ENCODE data around the gene EFNA5. TPM values are rescaled to one million over a fixed set of nuclear protein-coding genes. Genes with fewer than 3 reads are reported as not detected.

The EFNA5 gene
- total and polyA plus RNA-seq, 5 donors from 2014 or later, result 0.73 TPM; not detected in 4

GRCh38 chr5:107605596-107606125 is 65.1 kb downstream of the EFNA5 start:
- H3K27ac ChIP-seq (ENCODE audit: insufficient read depth, low read length, poor library complexity, severe bottlenecking), result no peak overlapping the region
- H3K4me1 ChIP-seq (ENCODE audit: control insufficient read depth, insufficient read depth, low read length, poor library complexity, severe bottlenecking), result no peaks in the 10 kb centered on the region
- no peak overlapping the region for H3K27ac Mint-ChIP-seq
- no peaks in the 10 kb centered on the region for H3K27me3 Mint-ChIP-seq
- H3K4me3 ChIP-seq (ENCODE audit: low read depth, low read length), result no peak overlapping the region
- DNase-seq (no peak), ATAC-seq (ENCODE audit: low read depth in 2 of 2) (no peak)
- H3K9me3 ChIP-seq (ENCODE audit: control insufficient read depth in 2 of 2, low read length in 2 of 2), result no peaks in the 10 kb centered on the region
- no peaks in the 10 kb centered on the region for H3K36me3 Mint-ChIP-seq
- H3K4me1 Mint-ChIP-seq, result no peaks in the 10 kb centered on the region
- no peak overlapping the region for H3K4me3 Mint-ChIP-seq
- peaks cover 0 to 4% (median 0%) of the 10 kb centered on the region in 7 donors for H3K9me3 Mint-ChIP-seq
- H3K36me3 ChIP-seq (ENCODE audit: control insufficient read depth, insufficient read depth, low read length), result no peaks in the 10 kb centered on the region
- peaks cover 4% of the 10 kb centered on the region for H3K27me3 ChIP-seq (ENCODE audit: control insufficient read depth, insufficient read depth, low read length)

GRCh38 chr5:107604990-107605389 is 65.7 kb downstream of the EFNA5 start:
- Histone ChIP-seq H3K27me3 (ENCODE audit: control insufficient read depth, insufficient read depth, low read length) (peaks cover 4% of the 10 kb centered on the region), H3K4me3 (ENCODE audit: low read depth, low read length) (no peak overlapping the region), H3K9me3 (ENCODE audit: control insufficient read depth in 2 of 2, low read length in 2 of 2) (no peaks in the 10 kb centered on the region), H3K27ac (ENCODE audit: insufficient read depth, low read length, poor library complexity, severe bottlenecking) (no peak overlapping the region), H3K36me3 (ENCODE audit: control insufficient read depth, insufficient read depth, low read length) (no peaks in the 10 kb centered on the region), H3K4me1 (ENCODE audit: control insufficient read depth, insufficient read depth, low read length, poor library complexity, severe bottlenecking) (no peaks in the 10 kb centered on the region)
- Mint-ChIP-seq H3K9me3 (peaks cover 0 to 2% (median 0%) of the 10 kb centered on the region in 7 donors), H3K27ac (no peak overlapping the region), H3K27me3 (no peaks in the 10 kb centered on the region), H3K36me3 (no peaks in the 10 kb centered on the region), H3K4me1 (no peaks in the 10 kb centered on the region), H3K4me3 (no peak overlapping the region)
- peak in 1 of 3 donors; percentile 0 for DNase-seq
- no peak for ATAC-seq (ENCODE audit: low read depth in 2 of 2)

- Histone ChIP-seq H3K27me3 (ENCODE audit: control insufficient read depth, insufficient read depth, low read length) (peaks cover 4% of the 10 kb centered on the region), H3K4me1 (ENCODE audit: control insufficient read depth, insufficient read depth, low read length, poor library complexity, severe bottlenecking) (no peaks in the 10 kb centered on the region), H3K36me3 (ENCODE audit: control insufficient read depth, insufficient read depth, low read length) (no peaks in the 10 kb centered on the region), H3K9me3 (ENCODE audit: control insufficient read depth in 2 of 2, low read length in 2 of 2) (no peaks in the 10 kb centered on the region), H3K4me3 (ENCODE audit: low read depth, low read length) (no peak overlapping the region), H3K27ac (ENCODE audit: insufficient read depth, low read length, poor library complexity, severe bottlenecking) (no peak overlapping the region)
- Mint-ChIP-seq H3K4me1 (no peaks in the 10 kb centered on the region), H3K27ac (no peak overlapping the region), H3K27me3 (no peaks in the 10 kb centered on the region), H3K36me3 (no peaks in the 10 kb centered on the region), H3K4me3 (no peak overlapping the region), H3K9me3 (peaks cover 0 to 2% (median 0%) of the 10 kb centered on the region in 7 donors)
- ATAC-seq (ENCODE audit: low read depth in 2 of 2) (no peak), DNase-seq (no peak)
Measured at GRCh38 chr5:107604146-107604910, 66.4 kb downstream of the EFNA5 start.

- no peak overlapping the region for H3K4me3 ChIP-seq (ENCODE audit: low read depth, low read length)
- no peaks in the 10 kb centered on the region for H3K9me3 ChIP-seq (ENCODE audit: control insufficient read depth in 2 of 2, low read length in 2 of 2)
- no peak for DNase-seq
- ATAC-seq (ENCODE audit: low read depth in 2 of 2), result no peak
- H3K4me1 Mint-ChIP-seq, result no peaks in the 10 kb centered on the region
- no peak overlapping the region for H3K4me3 Mint-ChIP-seq
- no peak overlapping the region for H3K27ac Mint-ChIP-seq
- H3K36me3 Mint-ChIP-seq, result no peaks in the 10 kb centered on the region
- no peaks in the 10 kb centered on the region for H3K4me1 ChIP-seq (ENCODE audit: control insufficient read depth, insufficient read depth, low read length, poor library complexity, severe bottlenecking)
- H3K36me3 ChIP-seq (ENCODE audit: control insufficient read depth, insufficient read depth, low read length), result no peaks in the 10 kb centered on the region
- no peak overlapping the region for H3K27ac ChIP-seq (ENCODE audit: insufficient read depth, low read length, poor library complexity, severe bottlenecking)
- no peaks in the 10 kb centered on the region for H3K27me3 Mint-ChIP-seq
- H3K9me3 Mint-ChIP-seq, result peaks cover 0 to 2% (median 0%) of the 10 kb centered on the region in 7 donors
- peaks cover 4% of the 10 kb centered on the region for H3K27me3 ChIP-seq (ENCODE audit: control insufficient read depth, insufficient read depth, low read length)
Measured at GRCh38 chr5:107603349-107603748, 67.4 kb downstream of the EFNA5 start.

GRCh38 chr5:107602896-107603295 is 67.8 kb downstream of the EFNA5 start:
- Mint-ChIP-seq H3K4me3 (no peak overlapping the region), H3K36me3 (no peaks in the 10 kb centered on the region)
- H3K4me3 ChIP-seq (ENCODE audit: low read depth, low read length), result no peak overlapping the region

GRCh38 chr5:107601076-107601475 is 69.7 kb downstream of the EFNA5 start:
- no peak for ATAC-seq (ENCODE audit: low read depth in 2 of 2)
- Histone ChIP-seq H3K9me3 (ENCODE audit: control insufficient read depth in 2 of 2, low read length in 2 of 2) (no peaks in the 10 kb centered on the region), H3K27ac (ENCODE audit: insufficient read depth, low read length, poor library complexity, severe bottlenecking) (no peak overlapping the region), H3K36me3 (ENCODE audit: control insufficient read depth, insufficient read depth, low read length) (no peaks in the 10 kb centered on the region), H3K4me1 (ENCODE audit: control insufficient read depth, insufficient read depth, low read length, poor library complexity, severe bottlenecking) (no peaks in the 10 kb centered on the region), H3K4me3 (ENCODE audit: low read depth, low read length) (no peak overlapping the region), H3K27me3 (ENCODE audit: control insufficient read depth, insufficient read depth, low read length) (peaks cover 4% of the 10 kb centered on the region)
- no peak for DNase-seq
- Mint-ChIP-seq H3K4me3 (no peak overlapping the region), H3K36me3 (no peaks in the 10 kb centered on the region), H3K4me1 (no peaks in the 10 kb centered on the region), H3K27me3 (no peaks in the 10 kb centered on the region), H3K27ac (no peak overlapping the region), H3K9me3 (no peaks in the 10 kb centered on the region)

More at GRCh38 chr5:107602896-107603295, 67.8 kb downstream of the EFNA5 start:
- H3K4me1 Mint-ChIP-seq, result no peaks in the 10 kb centered on the region
- no peak overlapping the region for H3K27ac Mint-ChIP-seq
- ATAC-seq (ENCODE audit: low read depth in 2 of 2) (no peak), DNase-seq (no peak)
- Histone ChIP-seq H3K9me3 (ENCODE audit: control insufficient read depth in 2 of 2, low read length in 2 of 2) (no peaks in the 10 kb centered on the region), H3K4me1 (ENCODE audit: control insufficient read depth, insufficient read depth, low read length, poor library complexity, severe bottlenecking) (no peaks in the 10 kb centered on the region), H3K36me3 (ENCODE audit: control insufficient read depth, insufficient read depth, low read length) (no peaks in the 10 kb centered on the region), H3K27me3 (ENCODE audit: control insufficient read depth, insufficient read depth, low read length) (peaks cover 4% of the 10 kb centered on the region), H3K27ac (ENCODE audit: insufficient read depth, low read length, poor library complexity, severe bottlenecking) (no peak overlapping the region)
- peaks cover 0 to 2% (median 0%) of the 10 kb centered on the region in 7 donors for H3K9me3 Mint-ChIP-seq
- no peaks in the 10 kb centered on the region for H3K27me3 Mint-ChIP-seq

- H3K4me3 Mint-ChIP-seq, result no peak overlapping the region
- DNase-seq, result no peak
Measured at GRCh38 chr5:107598958-107599357, 71.8 kb downstream of the EFNA5 start.

GRCh38 chr5:107597803-107598202 is 72.9 kb downstream of the EFNA5 start:
- H3K4me1 Mint-ChIP-seq, result no peaks in the 10 kb centered on the region

More at GRCh38 chr5:107598958-107599357, 71.8 kb downstream of the EFNA5 start:
- H3K27ac Mint-ChIP-seq, result no peak overlapping the region
- no peaks in the 10 kb centered on the region for H3K9me3 ChIP-seq (ENCODE audit: control insufficient read depth in 2 of 2, low read length in 2 of 2)
- no peak overlapping the region for H3K27ac ChIP-seq (ENCODE audit: insufficient read depth, low read length, poor library complexity, severe bottlenecking)
- no peak for ATAC-seq (ENCODE audit: low read depth in 2 of 2)
- H3K27me3 ChIP-seq (ENCODE audit: control insufficient read depth, insufficient read depth, low read length), result no peaks in the 10 kb centered on the region
- H3K4me3 ChIP-seq (ENCODE audit: low read depth, low read length), result no peak overlapping the region
- no peaks in the 10 kb centered on the region for H3K4me1 ChIP-seq (ENCODE audit: control insufficient read depth, insufficient read depth, low read length, poor library complexity, severe bottlenecking)
- H3K4me1 Mint-ChIP-seq, result no peaks in the 10 kb centered on the region
- H3K36me3 Mint-ChIP-seq, result no peaks in the 10 kb centered on the region
- peaks cover 4% of the 10 kb centered on the region for H3K27me3 Mint-ChIP-seq
- H3K36me3 ChIP-seq (ENCODE audit: control insufficient read depth, insufficient read depth, low read length), result no peaks in the 10 kb centered on the region
- peaks cover 0 to 2% (median 0%) of the 10 kb centered on the region in 7 donors for H3K9me3 Mint-ChIP-seq

More at GRCh38 chr5:107597803-107598202, 72.9 kb downstream of the EFNA5 start:
- no peak overlapping the region for H3K4me3 Mint-ChIP-seq
- H3K9me3 Mint-ChIP-seq, result peaks cover 0 to 2% (median 0%) of the 10 kb centered on the region in 7 donors
- ATAC-seq (ENCODE audit: low read depth in 2 of 2), result no peak
- no peaks in the 10 kb centered on the region for H3K36me3 ChIP-seq (ENCODE audit: control insufficient read depth, insufficient read depth, low read length)
- H3K36me3 Mint-ChIP-seq, result no peaks in the 10 kb centered on the region
- H3K9me3 ChIP-seq (ENCODE audit: control insufficient read depth in 2 of 2, low read length in 2 of 2), result no peaks in the 10 kb centered on the region
- H3K27me3 ChIP-seq (ENCODE audit: control insufficient read depth, insufficient read depth, low read length), result no peaks in the 10 kb centered on the region
- H3K27ac ChIP-seq (ENCODE audit: insufficient read depth, low read length, poor library complexity, severe bottlenecking), result no peak overlapping the region
- H3K4me3 ChIP-seq (ENCODE audit: low read depth, low read length), result no peak overlapping the region
- DNase-seq, result no peak
- peaks cover 9% of the 10 kb centered on the region for H3K27me3 Mint-ChIP-seq
- no peaks in the 10 kb centered on the region for H3K4me1 ChIP-seq (ENCODE audit: control insufficient read depth, insufficient read depth, low read length, poor library complexity, severe bottlenecking)
- H3K27ac Mint-ChIP-seq, result no peak overlapping the region

Data from CD4-positive, CD25-positive, alpha-beta regulatory T cell (primary cell).